HepG2 (cell line): ENCODE measurements around the gene TPI1. TPM values are rescaled to one million over a fixed set of nuclear protein-coding genes. Genes with fewer than 3 reads are reported as not detected.

Experiments used
- AHR ChIP-seq: IDR thresholded peaks from 2 replicates; pipeline ENCODE4 v1.6.1; 2018; ENCODE audit warnings: missing genetic modification reagents, missing compliant biosample characterization
- CHD2 ChIP-seq: IDR thresholded peaks from 2 replicates; pipeline ENCODE4 v1.6.1; 2011; ENCODE audit warnings: low read depth, low read length, improper control_type of control experiment
- FOXA3 ChIP-seq: IDR thresholded peaks from 2 replicates; pipeline ENCODE4 v1.6.1; 2016; ENCODE audit warnings: missing genetic modification reagents, missing compliant biosample characterization
- GTF3A ChIP-seq: sonication (generic); formaldehyde crosslinking; conservative IDR thresholded peaks from 2 replicates; pipeline ENCODE4 v1.4.0; 2020; ENCODE audit warnings: mild to moderate bottlenecking, missing genetic modification reagents
- HOMEZ ChIP-seq: IDR thresholded peaks from 2 replicates; pipeline ENCODE4 v1.6.1; 2016; ENCODE audit warnings: low read depth
- HOXA7 ChIP-seq: sonication (generic); formaldehyde crosslinking; IDR thresholded peaks from 2 replicates; pipeline ENCODE4 v1.8.1; 2022; ENCODE audit warnings: mild to moderate bottlenecking, missing genetic modification reagents, moderate library complexity
- RXRB ChIP-seq: IDR thresholded peaks from 2 replicates; pipeline ENCODE4 v1.6.1; 2016; ENCODE audit warnings: borderline replicate concordance, missing genetic modification reagents, missing compliant biosample characterization
- SMAD3 ChIP-seq: sonication (generic); formaldehyde crosslinking; IDR thresholded peaks from 2 replicates; pipeline ENCODE4 v1.4.0; 2020; ENCODE audit warnings: missing genetic modification reagents
- SP4 ChIP-seq: sonication (generic); formaldehyde crosslinking; IDR thresholded peaks from 2 replicates; pipeline ENCODE4 v1.8.1; 2023; ENCODE audit warnings: mild to moderate bottlenecking, missing genetic modification reagents
- SPEN ChIP-seq: sonication (generic); formaldehyde crosslinking; IDR thresholded peaks from 2 replicates; pipeline ENCODE4 v1.5.1; 2020; ENCODE audit warnings: low read depth, mild to moderate bottlenecking, missing genetic modification reagents
- SUZ12 ChIP-seq: fragments of 150-350 bp; IDR thresholded peaks from 2 replicates; pipeline ENCODE4 v1.6.1; 2014; ENCODE audit warnings: low read depth, low read length
- TEAD2 ChIP-seq: sonication (generic); formaldehyde crosslinking; IDR thresholded peaks from 2 replicates; pipeline ENCODE4 v1.9.0; 2021; ENCODE audit warnings: missing genetic modification reagents
- ZBTB42 ChIP-seq: sonication (generic); formaldehyde crosslinking; IDR thresholded peaks from 2 replicates; pipeline ENCODE4 v1.5.0; 2020; ENCODE audit warnings: mild to moderate bottlenecking, missing genetic modification reagents
- ZNF17 ChIP-seq: sonication (generic); formaldehyde crosslinking; IDR thresholded peaks from 2 replicates; pipeline ENCODE4 v1.5.0; 2020; ENCODE audit warnings: mild to moderate bottlenecking, missing genetic modification reagents
- ZNF564 ChIP-seq: sonication (generic); formaldehyde crosslinking; IDR thresholded peaks from 2 replicates; pipeline ENCODE4 v1.8.1; 2023; ENCODE audit warnings: mild to moderate bottlenecking, missing genetic modification reagents
- ZNF619 ChIP-seq: sonication (generic); formaldehyde crosslinking; IDR thresholded peaks from 2 replicates; pipeline ENCODE4 v1.4.0; 2020; ENCODE audit warnings: mild to moderate bottlenecking, missing genetic modification reagents
- ZNF780A ChIP-seq: sonication (generic); formaldehyde crosslinking; IDR thresholded peaks from 2 replicates; pipeline ENCODE4 v1.8.0; 2022; ENCODE audit warnings: mild to moderate bottlenecking, missing genetic modification reagents, moderate library complexity
- ZNF839 ChIP-seq: sonication (generic); formaldehyde crosslinking; IDR thresholded peaks from 2 replicates; pipeline ENCODE4 v1.4.0; 2020; ENCODE audit warnings: missing genetic modification reagents, mild to moderate bottlenecking, borderline replicate concordance
- ZNF850 ChIP-seq: sonication (generic); formaldehyde crosslinking; conservative IDR thresholded peaks from 2 replicates; pipeline ENCODE4 v1.9.0; 2021; ENCODE audit warnings: mild to moderate bottlenecking, missing genetic modification reagents
- ZNF891 ChIP-seq: sonication (generic); formaldehyde crosslinking; IDR thresholded peaks from 2 replicates; pipeline ENCODE4 v1.5.0; 2020; ENCODE audit warnings: mild to moderate bottlenecking, missing genetic modification reagents
- polyA plus RNA-seq, 8 experiments: library from polyadenylated mRNA; depleted of rRNA in 3 of 8; stranded (reverse) in 7 of 8; unstranded in 1 of 8; fragments of >200 nt; fragmentation: Illumina TruSeq in 4 of 8; extraction: Trizol in 4 of 8; gene quantifications; 2 replicates each; pipeline versions ENCODE4 v1.2.1 to v1.2.3, GENCODE V29; 2011 to 2016; ENCODE audit warnings: low read depth in 4 of 8, missing spikeins in 1 of 8, mixed read lengths in 1 of 8; ENCODE audit not compliant: insufficient read depth in 1 of 8
- total RNA-seq, 5 experiments: library from RNA; depleted of rRNA; stranded (reverse); fragments of >200 nt; fragmentation: Illumina TruSeq; extraction: Trizol; gene quantifications; 2 replicates each; pipeline ENCODE4 v1.2.3, GENCODE V29; 2016; ENCODE audit warnings: low read depth in 1 of 5
- TF ChIP-seq, protein P1 (sequence below): sonication (generic); formaldehyde crosslinking; IDR thresholded peaks from 2 replicates; pipeline ENCODE4 v1.8.1; 2023; ENCODE audit warnings: mild to moderate bottlenecking, missing genetic modification reagents
- TF ChIP-seq, protein P2 (sequence below): sonication (generic); formaldehyde crosslinking; IDR thresholded peaks from 2 replicates; pipeline ENCODE4 v1.5.1; 2020; ENCODE audit warnings: missing genetic modification reagents, mild to moderate bottlenecking, borderline replicate concordance
- TF ChIP-seq, protein P3 (sequence below): sonication (generic); formaldehyde crosslinking; IDR thresholded peaks from 2 replicates; pipeline ENCODE4 v1.5.0; 2020; ENCODE audit warnings: mild to moderate bottlenecking, missing genetic modification reagents

The TPI1 gene
- total and polyA plus RNA-seq, 2 of the 13 experiments (the other 11 are each of a cell fraction or from before 2014, with no cell fraction given) = 945 to 2,535 TPM

DNA sequence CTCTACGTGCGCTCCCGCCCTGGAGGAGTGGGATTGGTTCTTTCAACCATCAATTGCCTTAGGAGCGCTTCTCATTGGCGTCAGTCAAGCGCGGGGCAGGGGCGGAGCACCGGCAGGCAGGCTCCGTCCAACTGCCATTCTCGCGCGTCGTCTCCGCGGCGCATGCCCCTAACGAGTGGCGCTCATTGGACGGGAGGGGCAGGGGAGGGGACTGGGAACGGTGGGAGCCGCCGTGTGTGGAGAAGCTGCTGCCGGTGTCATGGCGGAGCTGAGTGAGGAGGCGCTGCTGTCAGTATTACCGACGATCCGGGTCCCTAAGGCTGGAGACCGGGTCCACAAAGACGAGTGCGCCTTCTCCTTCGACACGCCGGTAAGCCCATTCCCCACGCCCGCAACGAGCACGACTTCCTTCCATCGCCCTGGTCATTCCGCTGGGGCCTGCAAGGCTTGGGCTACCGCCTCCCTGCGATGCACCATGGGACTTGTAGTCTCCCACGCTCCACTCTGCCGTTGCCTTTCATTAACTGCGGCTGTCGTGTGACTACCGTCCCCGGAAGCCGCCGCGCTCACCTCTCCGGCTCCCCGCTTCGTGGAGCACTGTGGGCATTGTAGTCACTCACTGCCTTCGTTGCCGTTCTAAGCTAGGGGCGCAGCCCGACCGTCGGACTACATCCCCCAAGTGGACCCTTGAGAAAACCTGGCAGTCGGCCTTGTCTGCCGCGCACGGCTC, 15.2 kb upstream of the TPI1 start, which contains the start of gene USP5 (continued):
- TF ChIP-seq ZNF850 (CRISPR knock-in tag) = no peak
- peak; percentile 11; the same call in 1 of the 2 replicates for TF ChIP-seq RXRB (CRISPR knock-in tag)
- TF ChIP-seq HOXA7 (CRISPR knock-in tag) = no peak
- no peak for TF ChIP-seq ZBTB42
- TF ChIP-seq ZNF564 (CRISPR knock-in tag) = no peak
- TF ChIP-seq, protein P1, sequence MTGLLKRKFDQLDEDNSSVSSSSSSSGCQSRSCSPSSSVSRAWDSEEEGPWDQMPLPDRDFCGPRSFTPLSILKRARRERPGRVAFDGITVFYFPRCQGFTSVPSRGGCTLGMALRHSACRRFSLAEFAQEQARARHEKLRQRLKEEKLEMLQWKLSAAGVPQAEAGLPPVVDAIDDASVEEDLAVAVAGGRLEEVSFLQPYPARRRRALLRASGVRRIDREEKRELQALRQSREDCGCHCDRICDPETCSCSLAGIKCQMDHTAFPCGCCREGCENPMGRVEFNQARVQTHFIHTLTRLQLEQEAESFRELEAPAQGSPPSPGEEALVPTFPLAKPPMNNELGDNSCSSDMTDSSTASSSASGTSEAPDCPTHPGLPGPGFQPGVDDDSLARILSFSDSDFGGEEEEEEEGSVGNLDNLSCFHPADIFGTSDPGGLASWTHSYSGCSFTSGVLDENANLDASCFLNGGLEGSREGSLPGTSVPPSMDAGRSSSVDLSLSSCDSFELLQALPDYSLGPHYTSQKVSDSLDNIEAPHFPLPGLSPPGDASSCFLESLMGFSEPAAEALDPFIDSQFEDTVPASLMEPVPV (CRISPR knock-in tag) = no peak
- 0 out of 2 replicates have a peak, but pooled peaks have one; percentile 33 for TF ChIP-seq ZNF839
- TF ChIP-seq ZNF17 = no peak
- TF ChIP-seq, protein P2, sequence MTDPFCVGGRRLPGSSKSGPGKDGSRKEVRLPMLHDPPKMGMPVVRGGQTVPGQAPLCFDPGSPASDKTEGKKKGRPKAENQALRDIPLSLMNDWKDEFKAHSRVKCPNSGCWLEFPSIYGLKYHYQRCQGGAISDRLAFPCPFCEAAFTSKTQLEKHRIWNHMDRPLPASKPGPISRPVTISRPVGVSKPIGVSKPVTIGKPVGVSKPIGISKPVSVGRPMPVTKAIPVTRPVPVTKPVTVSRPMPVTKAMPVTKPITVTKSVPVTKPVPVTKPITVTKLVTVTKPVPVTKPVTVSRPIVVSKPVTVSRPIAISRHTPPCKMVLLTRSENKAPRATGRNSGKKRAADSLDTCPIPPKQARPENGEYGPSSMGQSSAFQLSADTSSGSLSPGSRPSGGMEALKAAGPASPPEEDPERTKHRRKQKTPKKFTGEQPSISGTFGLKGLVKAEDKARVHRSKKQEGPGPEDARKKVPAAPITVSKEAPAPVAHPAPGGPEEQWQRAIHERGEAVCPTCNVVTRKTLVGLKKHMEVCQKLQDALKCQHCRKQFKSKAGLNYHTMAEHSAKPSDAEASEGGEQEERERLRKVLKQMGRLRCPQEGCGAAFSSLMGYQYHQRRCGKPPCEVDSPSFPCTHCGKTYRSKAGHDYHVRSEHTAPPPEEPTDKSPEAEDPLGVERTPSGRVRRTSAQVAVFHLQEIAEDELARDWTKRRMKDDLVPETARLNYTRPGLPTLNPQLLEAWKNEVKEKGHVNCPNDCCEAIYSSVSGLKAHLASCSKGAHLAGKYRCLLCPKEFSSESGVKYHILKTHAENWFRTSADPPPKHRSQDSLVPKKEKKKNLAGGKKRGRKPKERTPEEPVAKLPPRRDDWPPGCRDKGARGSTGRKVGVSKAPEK = no peak
- TF ChIP-seq ZNF891 (CRISPR knock-in tag) = peak; percentile 97
- peak; percentile 69; the same call in 1 of the 2 replicates for TF ChIP-seq SPEN (CRISPR knock-in tag)
- peak; percentile 62; the same call in 1 of the 2 replicates for TF ChIP-seq CHD2
- TF ChIP-seq SMAD3 = no peak
- TF ChIP-seq ZNF780A (CRISPR knock-in tag) = no peak
- 0 out of 2 replicates have a peak, but pooled peaks have one; percentile 12 for TF ChIP-seq FOXA3 (CRISPR knock-in tag)
- TF ChIP-seq TEAD2 (CRISPR knock-in tag) = no peak
- TF ChIP-seq, protein P3, sequence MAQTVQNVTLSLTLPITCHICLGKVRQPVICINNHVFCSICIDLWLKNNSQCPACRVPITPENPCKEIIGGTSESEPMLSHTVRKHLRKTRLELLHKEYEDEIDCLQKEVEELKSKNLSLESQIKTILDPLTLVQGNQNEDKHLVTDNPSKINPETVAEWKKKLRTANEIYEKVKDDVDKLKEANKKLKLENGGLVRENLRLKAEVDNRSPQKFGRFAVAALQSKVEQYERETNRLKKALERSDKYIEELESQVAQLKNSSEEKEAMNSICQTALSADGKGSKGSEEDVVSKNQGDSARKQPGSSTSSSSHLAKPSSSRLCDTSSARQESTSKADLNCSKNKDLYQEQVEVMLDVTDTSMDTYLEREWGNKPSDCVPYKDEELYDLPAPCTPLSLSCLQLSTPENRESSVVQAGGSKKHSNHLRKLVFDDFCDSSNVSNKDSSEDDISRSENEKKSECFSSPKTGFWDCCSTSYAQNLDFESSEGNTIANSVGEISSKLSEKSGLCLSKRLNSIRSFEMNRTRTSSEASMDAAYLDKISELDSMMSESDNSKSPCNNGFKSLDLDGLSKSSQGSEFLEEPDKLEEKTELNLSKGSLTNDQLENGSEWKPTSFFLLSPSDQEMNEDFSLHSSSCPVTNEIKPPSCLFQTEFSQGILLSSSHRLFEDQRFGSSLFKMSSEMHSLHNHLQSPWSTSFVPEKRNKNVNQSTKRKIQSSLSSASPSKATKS (CRISPR knock-in tag) = no peak
- TF ChIP-seq SP4 = peak; percentile 75
- no peak for TF ChIP-seq HOMEZ (CRISPR knock-in tag)
- peak; percentile 99 for TF ChIP-seq SUZ12
- TF ChIP-seq ZNF619 (CRISPR knock-in tag) = peak; percentile 77
- no peak for TF ChIP-seq GTF3A
- TF ChIP-seq AHR (CRISPR knock-in tag) = peak; percentile 77; the same call in 1 of the 2 replicates
